HepG2 (cell line): Measurements from ENCODE around the gene PWP1. TPM values are rescaled to one million over a fixed set of nuclear protein-coding genes. Genes with fewer than 3 reads are reported as not detected.
A peak's percentile ranks its signal among the peaks of the same experiment; 100 is the strongest.

ENCODE experiments used
- ARNT2 ChIP-seq: sonication (generic); formaldehyde crosslinking; IDR thresholded peaks from 2 replicates; pipeline ENCODE4 v1.8.0; 2022; ENCODE audit warnings: mild to moderate bottlenecking, low read depth, missing genetic modification reagents, moderate library complexity
- CBX2 ChIP-seq, 2 experiments: fragments of 200-600 bp in 1 of 2; sonication (generic); formaldehyde crosslinking in 1 of 2; IDR thresholded peaks; 2 replicates each; pipeline versions ENCODE4 v1.7.0 to v1.8.1; 2018 to 2022; ENCODE audit warnings: low read depth in 2 of 2, low read length in 1 of 2, mild to moderate bottlenecking in 1 of 2, missing genetic modification reagents in 1 of 2
- FOXO1 ChIP-seq: sonication (generic); formaldehyde crosslinking; IDR thresholded peaks from 2 replicates; pipeline ENCODE4 v1.4.0; 2020; ENCODE audit warnings: missing genetic modification reagents
- GLI4 ChIP-seq: sonication (generic); formaldehyde crosslinking; IDR thresholded peaks from 2 replicates; pipeline ENCODE4 v1.5.1; 2020; ENCODE audit warnings: missing genetic modification reagents, mild to moderate bottlenecking, moderate library complexity, borderline replicate concordance
- GPN1 ChIP-seq: sonication (generic); formaldehyde crosslinking; IDR thresholded peaks from 2 replicates; pipeline ENCODE4 v1.5.1; 2020; ENCODE audit warnings: missing genetic modification reagents, borderline replicate concordance
- KLF12 ChIP-seq: sonication (generic); formaldehyde crosslinking; IDR thresholded peaks from 2 replicates; pipeline ENCODE4 v1.4.0; 2020; ENCODE audit warnings: missing genetic modification reagents, borderline replicate concordance
- MBNL3 ChIP-seq: fragments of 250-450 bp; sonication (Bioruptor Pico); conservative IDR thresholded peaks from 2 replicates; pipeline ENCODE4 v1.8.0; 2022; ENCODE audit warnings: mild to moderate bottlenecking, inconsistent platforms
- MED8 ChIP-seq: sonication (generic); formaldehyde crosslinking; IDR thresholded peaks from 2 replicates; pipeline ENCODE4 v1.8.1; 2023; ENCODE audit warnings: mild to moderate bottlenecking, missing genetic modification reagents; ENCODE audit not compliant: insufficient replicate concordance
- PPARG ChIP-seq: conservative IDR thresholded peaks from 2 replicates; pipeline ENCODE4 v1.6.1; 2016; ENCODE audit warnings: missing biosample characterization, missing genetic modification reagents
- PRMT3 ChIP-seq: sonication (generic); formaldehyde crosslinking; IDR thresholded peaks from 2 replicates; pipeline ENCODE4 v1.8.1; 2022; ENCODE audit warnings: low read depth, mild to moderate bottlenecking, moderate library complexity, missing genetic modification reagents, borderline replicate concordance
- RBM39 ChIP-seq: fragments of 200-400 bp; formaldehyde crosslinking; IDR thresholded peaks from one replicate; pipeline ENCODE4 v1.6.1; 2018; ENCODE audit warnings: antibody characterized with exemption, mild to moderate bottlenecking, low read depth, low read length; ENCODE audit not compliant: poor library complexity, severe bottlenecking
- RFX5 ChIP-seq: IDR thresholded peaks from 2 replicates; pipeline ENCODE4 v1.6.1; 2011; ENCODE audit warnings: low read depth, low read length, improper control_type of control experiment
- SALL2 ChIP-seq: sonication (generic); formaldehyde crosslinking; IDR thresholded peaks from 2 replicates; pipeline ENCODE4 v1.8.1; 2023; ENCODE audit warnings: mild to moderate bottlenecking, missing genetic modification reagents, inconsistent platforms
- SSRP1 ChIP-seq: IDR thresholded peaks from 2 replicates; pipeline ENCODE4 v1.6.1; 2016; ENCODE audit warnings: control low read depth
- polyA plus RNA-seq, 8 experiments: library from polyadenylated mRNA; depleted of rRNA in 3 of 8; stranded (reverse) in 7 of 8; unstranded in 1 of 8; fragments of >200 nt; fragmentation: Illumina TruSeq in 4 of 8; extraction: Trizol in 4 of 8; gene quantifications; 2 replicates each; pipeline versions ENCODE4 v1.2.1 to v1.2.3, GENCODE V29; 2011 to 2016; ENCODE audit warnings: low read depth in 4 of 8, missing spikeins in 1 of 8, mixed read lengths in 1 of 8; ENCODE audit not compliant: insufficient read depth in 1 of 8
- total RNA-seq, 5 experiments: library from RNA; depleted of rRNA; stranded (reverse); fragments of >200 nt; fragmentation: Illumina TruSeq; extraction: Trizol; gene quantifications; 2 replicates each; pipeline ENCODE4 v1.2.3, GENCODE V29; 2016; ENCODE audit warnings: low read depth in 1 of 5
- TF ChIP-seq, protein P1 (sequence below): IDR thresholded peaks from 2 replicates; pipeline ENCODE4 v1.6.1; 2016; ENCODE audit warnings: low read depth, control low read depth
- TF ChIP-seq, protein P2 (sequence below): sonication (generic); formaldehyde crosslinking; IDR thresholded peaks from 2 replicates; pipeline ENCODE4 v1.4.0; 2020; ENCODE audit warnings: missing genetic modification reagents, mild to moderate bottlenecking, borderline replicate concordance
- TF ChIP-seq, protein P3 (sequence below), 2 experiments: sonication (generic) in 1 of 2; formaldehyde crosslinking in 1 of 2; IDR thresholded peaks; 2 replicates each; pipeline versions ENCODE4 v1.5.1 to v1.6.1; 2011 to 2020; ENCODE audit warnings: borderline replicate concordance in 1 of 2, low read depth in 1 of 2, low read length in 1 of 2, mild to moderate bottlenecking in 1 of 2, missing genetic modification reagents in 1 of 2, moderate library complexity in 1 of 2
- TF ChIP-seq, protein P4 (sequence below): IDR thresholded peaks from 2 replicates; pipeline ENCODE4 v1.6.1; 2016; ENCODE audit warnings: missing genetic modification reagents, missing compliant biosample characterization
- TF ChIP-seq, protein P5 (sequence below): fragments of 450-650 bp; IDR thresholded peaks from 2 replicates; pipeline ENCODE4 v1.6.1; 2017; ENCODE audit warnings: mild to moderate bottlenecking

PWP1 gene
- total and polyA plus RNA-seq, 2 of the 13 experiments (the other 11 are each of a cell fraction or from before 2014, with no cell fraction given): 65.9 to 70.2 TPM

DNA sequence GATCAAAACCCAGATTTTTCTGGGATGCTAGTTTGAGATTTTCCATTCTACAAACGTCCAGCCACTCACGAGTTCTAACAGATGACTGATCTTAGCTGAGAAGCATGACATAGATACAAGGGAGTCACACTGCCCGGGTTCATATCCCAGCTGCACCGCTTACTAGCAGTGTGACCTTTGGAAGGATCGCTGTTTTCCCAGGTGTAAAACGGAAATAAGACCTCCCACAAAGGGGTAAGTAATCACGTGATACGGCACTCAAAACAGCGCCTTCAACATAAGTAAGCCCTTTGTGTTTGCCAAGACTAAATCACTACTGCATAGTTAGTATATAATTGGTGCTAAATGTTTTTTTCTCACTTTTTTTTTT, 624 bp upstream of the PWP1 start (continued):
- TF ChIP-seq, protein P1, sequence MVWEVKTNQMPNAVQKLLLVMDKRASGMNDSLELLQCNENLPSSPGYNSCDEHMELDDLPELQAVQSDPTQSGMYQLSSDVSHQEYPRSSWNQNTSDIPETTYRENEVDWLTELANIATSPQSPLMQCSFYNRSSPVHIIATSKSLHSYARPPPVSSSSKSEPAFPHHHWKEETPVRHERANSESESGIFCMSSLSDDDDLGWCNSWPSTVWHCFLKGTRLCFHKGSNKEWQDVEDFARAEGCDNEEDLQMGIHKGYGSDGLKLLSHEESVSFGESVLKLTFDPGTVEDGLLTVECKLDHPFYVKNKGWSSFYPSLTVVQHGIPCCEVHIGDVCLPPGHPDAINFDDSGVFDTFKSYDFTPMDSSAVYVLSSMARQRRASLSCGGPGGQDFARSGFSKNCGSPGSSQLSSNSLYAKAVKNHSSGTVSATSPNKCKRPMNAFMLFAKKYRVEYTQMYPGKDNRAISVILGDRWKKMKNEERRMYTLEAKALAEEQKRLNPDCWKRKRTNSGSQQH (CRISPR knock-in tag): no peak
- TF ChIP-seq, protein P2, sequence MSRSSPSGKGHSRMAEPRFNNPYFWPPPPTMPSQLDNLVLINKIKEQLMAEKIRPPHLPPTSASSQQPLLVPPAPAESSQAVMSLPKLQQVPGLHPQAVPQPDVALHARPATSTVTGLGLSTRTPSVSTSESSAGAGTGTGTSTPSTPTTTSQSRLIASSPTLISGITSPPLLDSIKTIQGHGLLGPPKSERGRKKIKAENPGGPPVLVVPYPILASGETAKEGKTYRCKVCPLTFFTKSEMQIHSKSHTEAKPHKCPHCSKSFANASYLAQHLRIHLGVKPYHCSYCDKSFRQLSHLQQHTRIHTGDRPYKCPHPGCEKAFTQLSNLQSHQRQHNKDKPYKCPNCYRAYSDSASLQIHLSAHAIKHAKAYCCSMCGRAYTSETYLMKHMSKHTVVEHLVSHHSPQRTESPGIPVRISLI (CRISPR knock-in tag): no peak
- TF ChIP-seq FOXO1 (CRISPR knock-in tag) (peak; percentile 27; the same call in 1 of the 2 replicates), KLF12 (CRISPR knock-in tag) (no peak), PPARG (CRISPR knock-in tag) (no peak), MED8 (CRISPR knock-in tag) (no peak), RBM39 (no peak), MBNL3 (CRISPR knock-in tag) (no peak), GPN1 (CRISPR knock-in tag) (no peak), SSRP1 (CRISPR knock-in tag) (peak; percentile 33; the same call in 1 of the 2 replicates), RFX5 (no peak), PRMT3 (CRISPR knock-in tag) (no peak), GLI4 (CRISPR knock-in tag) (no peak), CBX2 (IDR thresholded peaks at IDR 0.05; ENCODE audit: low read depth, low read length) (no peak), CBX2 (CRISPR knock-in tag; IDR thresholded peaks at IDR 0.05; ENCODE audit: low read depth) (no peak), SALL2 (CRISPR knock-in tag) (no peak), ARNT2 (CRISPR knock-in tag) (no peak)
- TF ChIP-seq, protein P3, sequence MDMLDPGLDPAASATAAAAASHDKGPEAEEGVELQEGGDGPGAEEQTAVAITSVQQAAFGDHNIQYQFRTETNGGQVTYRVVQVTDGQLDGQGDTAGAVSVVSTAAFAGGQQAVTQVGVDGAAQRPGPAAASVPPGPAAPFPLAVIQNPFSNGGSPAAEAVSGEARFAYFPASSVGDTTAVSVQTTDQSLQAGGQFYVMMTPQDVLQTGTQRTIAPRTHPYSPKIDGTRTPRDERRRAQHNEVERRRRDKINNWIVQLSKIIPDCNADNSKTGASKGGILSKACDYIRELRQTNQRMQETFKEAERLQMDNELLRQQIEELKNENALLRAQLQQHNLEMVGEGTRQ (IDR thresholded peaks at IDR 0.05; ENCODE audit: low read depth, low read length): peak; percentile 90
- TF ChIP-seq, protein P3 (CRISPR knock-in tag; IDR thresholded peaks at IDR 0.05; ENCODE audit: borderline replicate concordance): peak; percentile 86; the same call in 1 of the 2 replicates
- TF ChIP-seq, protein P4, sequence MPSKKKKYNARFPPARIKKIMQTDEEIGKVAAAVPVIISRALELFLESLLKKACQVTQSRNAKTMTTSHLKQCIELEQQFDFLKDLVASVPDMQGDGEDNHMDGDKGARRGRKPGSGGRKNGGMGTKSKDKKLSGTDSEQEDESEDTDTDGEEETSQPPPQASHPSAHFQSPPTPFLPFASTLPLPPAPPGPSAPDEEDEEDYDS: peak; percentile 53; the same call in 1 of the 2 replicates
- TF ChIP-seq, protein P5, sequence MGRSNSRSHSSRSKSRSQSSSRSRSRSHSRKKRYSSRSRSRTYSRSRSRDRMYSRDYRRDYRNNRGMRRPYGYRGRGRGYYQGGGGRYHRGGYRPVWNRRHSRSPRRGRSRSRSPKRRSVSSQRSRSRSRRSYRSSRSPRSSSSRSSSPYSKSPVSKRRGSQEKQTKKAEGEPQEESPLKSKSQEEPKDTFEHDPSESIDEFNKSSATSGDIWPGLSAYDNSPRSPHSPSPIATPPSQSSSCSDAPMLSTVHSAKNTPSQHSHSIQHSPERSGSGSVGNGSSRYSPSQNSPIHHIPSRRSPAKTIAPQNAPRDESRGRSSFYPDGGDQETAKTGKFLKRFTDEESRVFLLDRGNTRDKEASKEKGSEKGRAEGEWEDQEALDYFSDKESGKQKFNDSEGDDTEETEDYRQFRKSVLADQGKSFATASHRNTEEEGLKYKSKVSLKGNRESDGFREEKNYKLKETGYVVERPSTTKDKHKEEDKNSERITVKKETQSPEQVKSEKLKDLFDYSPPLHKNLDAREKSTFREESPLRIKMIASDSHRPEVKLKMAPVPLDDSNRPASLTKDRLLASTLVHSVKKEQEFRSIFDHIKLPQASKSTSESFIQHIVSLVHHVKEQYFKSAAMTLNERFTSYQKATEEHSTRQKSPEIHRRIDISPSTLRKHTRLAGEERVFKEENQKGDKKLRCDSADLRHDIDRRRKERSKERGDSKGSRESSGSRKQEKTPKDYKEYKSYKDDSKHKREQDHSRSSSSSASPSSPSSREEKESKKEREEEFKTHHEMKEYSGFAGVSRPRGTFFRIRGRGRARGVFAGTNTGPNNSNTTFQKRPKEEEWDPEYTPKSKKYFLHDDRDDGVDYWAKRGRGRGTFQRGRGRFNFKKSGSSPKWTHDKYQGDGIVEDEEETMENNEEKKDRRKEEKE: no peak
